Renal cortex interstitium (tissue), 15 donors: ENCODE data around the gene LAPTM5. TPM values are rescaled to one million over a fixed set of nuclear protein-coding genes. Genes with fewer than 3 reads are reported as not detected.
"Not testable (repeated sequence)": the region's sequence is repeated elsewhere in the genome, so short reads cannot be mapped to it uniquely, and the experiment has no call there.

ENCODE experiments used
- DNase-seq, 11 donors: peaks; one replicate each; pipeline ENCODE4 v3.0.0-alpha.2; 2013; ENCODE audit warnings: low read depth in 9 of 11, low spot score in 4 of 11; ENCODE audit errors: extremely low read depth in 1 of 11
- long read RNA-seq, 16 experiments: transcript quantifications; one replicate each; lab custom pipeline, GENCODE V29; 2026
- polyA plus RNA-seq, 3 donors: library from polyadenylated mRNA; unstranded; fragments of 120-200 nt; gene quantifications; one replicate each; pipeline ENCODE4 v1.2.1, GENCODE V29; 2013; ENCODE audit not compliant: insufficient read length in 3 of 3

The LAPTM5 gene
- 10 to 100 TPM; 14.1 to 16.8 (median 16.1) TPM for polyA plus RNA-seq
- long read RNA-seq, donor 1, partial matches to known transcripts: 0 of 2 reads
- long read RNA-seq, donor 1, other reads (novel, unspliced or antisense): 0 of 2 reads
- long read RNA-seq, donor 2, partial matches to known transcripts: 0 of 2 reads
- long read RNA-seq, donor 2, other reads (novel, unspliced or antisense): 0 of 2 reads
- long read RNA-seq, donor 3, transcript LAPTM5-201 (8 exons, 2,223 nt): major isoform, 13 of 13 reads
- long read RNA-seq, donor 3, partial matches to known transcripts: 0 of 13 reads
- long read RNA-seq, donor 3, other reads (novel, unspliced or antisense): 0 of 13 reads
- long read RNA-seq, donor 4, partial matches to known transcripts: 0 of 2 reads
- long read RNA-seq, donor 4, other reads (novel, unspliced or antisense): 0 of 2 reads
- long read RNA-seq, donor 5: 0 reads
- long read RNA-seq, donor 6, transcript LAPTM5-201 (8 exons, 2,223 nt): major isoform, 5 of 5 reads
- long read RNA-seq, donor 6, partial matches to known transcripts: 0 of 5 reads
- long read RNA-seq, donor 6, other reads (novel, unspliced or antisense): 0 of 5 reads
- long read RNA-seq, donor 7, transcript LAPTM5-201 (8 exons, 2,223 nt): major isoform, 6 of 6 reads
- long read RNA-seq, donor 7, partial matches to known transcripts: 0 of 6 reads
- long read RNA-seq, donor 7, other reads (novel, unspliced or antisense): 0 of 6 reads
- long read RNA-seq, donor 8, partial matches to known transcripts: 0 of 3 reads
- long read RNA-seq, donor 8, other reads (novel, unspliced or antisense): 0 of 3 reads
- long read RNA-seq, donor 9, transcript LAPTM5-201 (8 exons, 2,223 nt): major isoform, 5 of 5 reads
- long read RNA-seq, donor 9, partial matches to known transcripts: 0 of 5 reads
- long read RNA-seq, donor 9, other reads (novel, unspliced or antisense): 0 of 5 reads
- long read RNA-seq, donor 10, transcript LAPTM5-201 (8 exons, 2,223 nt): major isoform, 6 of 6 reads
- long read RNA-seq, donor 10, partial matches to known transcripts: 0 of 6 reads
- long read RNA-seq, donor 10, other reads (novel, unspliced or antisense): 0 of 6 reads
- long read RNA-seq, donor 11, partial matches to known transcripts: 0 of 2 reads
- long read RNA-seq, donor 11, other reads (novel, unspliced or antisense): 0 of 2 reads
- long read RNA-seq, donor 12, partial matches to known transcripts: 0 of 5 reads
- long read RNA-seq, donor 12, other reads (novel, unspliced or antisense): 0 of 5 reads
- long read RNA-seq, donor 13, transcript LAPTM5-201 (8 exons, 2,223 nt): major isoform, 6 of 6 reads
- long read RNA-seq, donor 13, partial matches to known transcripts: 0 of 6 reads
- long read RNA-seq, donor 13, other reads (novel, unspliced or antisense): 0 of 6 reads
- long read RNA-seq, donor 14, partial matches to known transcripts: 0 of 1 reads
- long read RNA-seq, donor 14, other reads (novel, unspliced or antisense): 0 of 1 reads
- long read RNA-seq, donor 15, partial matches to known transcripts: 0 of 3 reads
- long read RNA-seq, donor 15, other reads (novel, unspliced or antisense): 0 of 3 reads
- long read RNA-seq, donor 16, transcript LAPTM5-201 (8 exons, 2,223 nt): major isoform, 9 of 9 reads
- long read RNA-seq, donor 16, partial matches to known transcripts: 0 of 9 reads
- long read RNA-seq, donor 16, other reads (novel, unspliced or antisense): 0 of 9 reads

DNA sequence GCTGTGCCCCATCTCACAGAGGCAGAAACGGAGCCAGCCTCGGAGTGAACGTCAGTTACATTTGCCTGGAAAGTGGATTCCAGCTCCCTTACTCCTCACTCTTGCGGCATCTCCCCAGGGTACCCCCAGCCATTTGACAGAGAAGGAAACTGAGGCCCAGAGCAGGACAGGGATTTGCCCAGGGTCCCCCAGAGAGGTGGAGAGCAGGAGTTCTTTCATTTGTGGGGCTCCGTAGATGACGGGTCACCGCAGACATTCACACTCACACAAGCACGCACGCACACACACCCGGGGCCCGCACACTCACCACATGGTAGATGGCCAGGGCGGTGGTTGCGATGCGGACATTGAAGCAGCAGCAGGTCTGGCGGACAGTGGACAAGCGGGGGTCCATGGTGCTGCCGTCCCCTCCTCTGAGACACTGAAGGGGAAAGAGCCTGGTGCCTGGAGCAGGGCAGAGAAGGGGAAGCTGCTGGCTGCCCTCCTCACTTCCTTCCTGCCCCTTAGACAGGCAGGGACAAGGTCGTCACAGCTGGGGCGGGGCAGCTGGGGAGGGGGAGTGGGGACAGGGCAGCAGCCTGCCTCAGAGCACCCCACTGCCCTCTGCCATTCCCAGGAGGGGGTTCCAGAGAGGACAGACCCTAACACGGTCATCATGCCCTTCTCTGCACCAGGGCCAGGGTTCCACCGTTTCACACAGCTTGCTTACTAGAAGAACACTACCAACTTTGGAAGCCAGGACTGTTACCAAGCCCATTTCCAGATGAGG is at the start of gene LAPTM5:
Gene LAPTM5, minus strand, starts transcription at position 423 of the 769 bp plus-strand sequence. Its CDS starts 29 bp downstream, at position 394.
- DNase-seq: no peak

DNA sequence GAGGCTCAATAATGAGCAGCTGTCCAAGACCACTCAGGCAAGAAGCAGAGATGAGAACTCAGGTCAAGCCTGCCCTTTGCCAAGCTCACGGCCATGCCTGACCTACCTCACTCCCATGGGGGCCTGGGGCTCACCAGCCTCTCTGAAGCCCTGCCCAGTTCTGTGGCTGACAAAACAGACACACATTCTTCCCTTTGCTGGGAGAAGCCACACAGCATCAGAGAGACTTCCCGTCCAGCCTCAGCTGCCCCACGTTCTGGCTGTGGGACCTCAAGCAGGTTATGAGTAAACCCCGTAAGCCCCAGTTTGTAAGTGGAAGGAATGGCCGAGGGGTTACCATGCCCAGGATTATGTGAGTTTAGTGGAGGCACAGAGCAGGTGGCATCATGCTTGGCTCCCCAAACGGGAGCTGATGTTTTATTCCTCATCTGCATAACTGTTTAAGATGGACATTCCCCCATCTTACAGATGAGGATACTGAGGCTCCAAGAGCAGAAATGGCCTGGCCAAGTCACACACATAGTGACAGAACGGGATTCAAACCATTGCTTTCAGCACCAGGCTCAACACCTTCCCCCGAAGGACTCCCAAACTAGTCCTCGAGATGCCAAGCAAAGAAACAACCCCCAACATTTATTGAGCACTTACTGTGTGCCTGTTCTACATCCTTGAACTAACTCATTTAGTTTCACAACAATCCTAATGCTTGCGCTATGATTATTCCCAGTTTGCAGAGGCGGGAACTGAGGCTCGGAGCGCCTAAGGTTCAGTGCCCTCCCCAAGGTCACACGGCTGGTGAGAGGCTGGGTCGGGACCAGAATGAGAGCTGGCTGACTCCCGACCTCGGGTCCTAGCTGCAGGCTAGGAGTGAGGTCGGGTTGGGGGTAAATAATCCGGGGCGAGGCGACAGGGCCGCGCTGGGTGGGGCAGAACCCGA is 49.1 kb upstream of the LAPTM5 start:
- DNase-seq: no peak

- DNase-seq: no peak
These were observed 47.9 kb upstream of the LAPTM5 start for GRCh38 chr1:30805304-30806003.

GRCh38 chr1:30804822-30805221 is 47.2 kb upstream of the LAPTM5 start:
- DNase-seq: no peak

DNA sequence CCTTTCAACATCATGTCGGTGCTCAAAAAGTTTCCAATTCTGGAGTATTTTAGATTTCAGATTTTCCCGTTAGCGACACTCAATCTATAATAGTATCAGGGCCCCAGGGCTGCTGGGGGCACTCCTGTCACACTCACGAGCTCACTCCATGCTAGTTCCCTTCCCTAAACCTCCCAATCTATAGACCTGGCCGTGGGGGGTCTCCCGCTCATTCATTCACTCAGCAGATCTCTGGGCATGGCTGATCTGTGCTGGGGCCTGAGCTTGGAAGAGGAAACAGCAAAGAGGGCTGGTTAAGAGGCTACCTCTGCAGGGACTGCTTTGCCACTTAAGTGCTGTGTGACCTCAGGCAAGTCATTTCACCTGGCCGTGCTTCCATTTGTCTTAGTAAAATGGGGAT is 46.8 kb upstream of the LAPTM5 start:
- no peak for DNase-seq

DNA sequence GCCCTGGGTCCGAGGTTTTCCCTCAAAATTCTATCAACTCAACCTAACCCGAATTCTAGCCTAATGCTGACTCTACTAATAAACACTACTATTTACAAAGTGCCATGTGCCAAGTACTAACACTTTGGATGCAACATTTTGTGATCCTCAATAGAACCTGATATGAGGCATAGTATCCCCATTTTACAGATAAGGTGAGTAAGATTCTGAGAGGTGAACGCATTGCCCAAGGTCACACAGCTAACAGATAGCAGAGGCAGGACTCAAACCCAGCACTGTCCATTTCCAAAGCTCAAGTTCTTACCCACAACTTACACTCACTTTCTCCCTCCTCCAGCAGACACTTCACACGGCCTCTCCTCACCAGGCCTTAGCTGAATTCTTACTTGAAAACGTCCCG is 46.0 kb upstream of the LAPTM5 start:
- no peak for DNase-seq

- peak in 9 of 11 donors; percentile 55 to 78 (median 65) for DNase-seq
These were observed 44.2 kb upstream of the LAPTM5 start for GRCh38 chr1:30801771-30802198.

- no peak for DNase-seq
These were observed 41.6 kb upstream of the LAPTM5 start for GRCh38 chr1:30799233-30799511.

DNA sequence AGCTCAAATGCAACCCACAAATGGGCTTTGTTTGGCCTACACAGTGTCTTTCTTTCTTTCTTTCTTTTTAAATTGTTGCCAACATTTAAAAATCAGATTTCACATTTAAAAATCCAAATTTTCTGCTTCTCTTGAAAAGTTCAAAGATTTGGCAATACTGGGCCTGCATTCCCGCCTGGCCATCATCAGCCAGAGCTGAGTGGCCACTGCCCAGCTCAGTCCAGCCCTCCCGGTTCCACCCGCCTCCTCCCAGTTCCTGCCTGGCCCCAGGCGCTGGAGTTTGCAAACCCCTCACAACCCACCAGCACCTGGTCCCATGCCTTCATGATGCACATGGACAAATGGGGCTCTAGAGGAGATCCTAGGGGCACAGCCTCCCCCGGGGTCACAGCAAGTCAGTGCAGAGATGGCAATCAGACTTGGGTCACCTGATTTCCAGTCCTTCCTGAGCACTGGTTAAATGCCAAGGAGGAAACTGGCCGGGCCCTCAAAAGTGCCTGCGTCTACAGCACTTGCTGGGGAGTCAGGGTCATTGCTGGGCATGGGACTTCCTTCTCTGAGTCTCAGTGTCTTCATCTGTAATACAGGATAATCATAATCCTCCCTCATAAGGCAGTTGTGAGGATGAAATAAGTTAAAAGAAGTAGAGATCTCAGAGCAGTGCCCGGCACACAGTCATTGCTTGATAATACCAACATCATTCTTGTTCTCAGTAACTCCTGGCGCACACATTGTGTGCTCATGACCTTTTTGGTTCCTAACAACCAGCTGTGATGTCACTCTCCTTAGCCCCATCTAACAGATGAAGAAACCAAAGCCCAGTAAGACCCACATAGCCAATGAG is 41.0 kb upstream of the LAPTM5 start:
- no peak for DNase-seq

GRCh38 chr1:30795026-30795425 is 37.5 kb upstream of the LAPTM5 start:
- DNase-seq: no peak

DNA sequence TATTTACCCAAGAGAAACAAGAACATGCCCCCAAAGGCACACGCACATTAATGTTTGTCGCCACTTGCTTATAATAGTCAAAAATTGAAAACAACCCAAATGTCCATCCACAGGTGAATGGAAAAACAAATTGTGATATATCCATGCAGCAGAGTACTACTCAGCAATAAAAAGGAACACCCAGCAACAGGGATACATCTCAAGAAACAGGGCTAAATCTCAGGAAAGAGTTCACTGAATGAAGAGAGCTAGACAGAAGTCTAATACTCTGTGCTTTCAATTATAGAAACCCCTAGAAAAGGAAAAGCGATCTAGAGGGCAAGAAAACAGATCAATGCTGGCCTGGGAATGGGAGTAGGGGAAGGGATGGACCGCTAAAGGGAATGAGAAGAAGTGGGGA is 36.7 kb upstream of the LAPTM5 start:
- DNase-seq: no peak

DNA sequence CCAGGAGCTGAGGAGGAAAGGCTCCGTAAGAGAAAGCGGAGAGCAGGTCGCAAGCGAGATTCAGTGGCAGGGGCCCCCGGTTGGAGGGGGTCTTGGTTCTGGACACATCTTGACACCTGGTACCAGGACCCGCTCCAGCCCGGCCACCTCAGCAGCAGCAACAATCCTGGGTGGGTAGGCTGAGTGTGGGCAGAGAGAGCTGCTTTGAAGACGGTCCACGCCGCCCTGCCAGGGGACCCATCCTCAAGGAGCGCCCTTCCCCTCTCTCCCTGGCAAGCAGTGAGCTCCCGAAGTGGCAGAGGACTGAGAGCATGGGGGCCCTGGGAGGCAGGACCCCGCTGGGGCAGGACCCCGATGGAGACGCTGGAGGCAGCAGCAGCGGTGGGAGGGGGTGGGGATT is 35.6 kb upstream of the LAPTM5 start:
- DNase-seq: no peak

DNA sequence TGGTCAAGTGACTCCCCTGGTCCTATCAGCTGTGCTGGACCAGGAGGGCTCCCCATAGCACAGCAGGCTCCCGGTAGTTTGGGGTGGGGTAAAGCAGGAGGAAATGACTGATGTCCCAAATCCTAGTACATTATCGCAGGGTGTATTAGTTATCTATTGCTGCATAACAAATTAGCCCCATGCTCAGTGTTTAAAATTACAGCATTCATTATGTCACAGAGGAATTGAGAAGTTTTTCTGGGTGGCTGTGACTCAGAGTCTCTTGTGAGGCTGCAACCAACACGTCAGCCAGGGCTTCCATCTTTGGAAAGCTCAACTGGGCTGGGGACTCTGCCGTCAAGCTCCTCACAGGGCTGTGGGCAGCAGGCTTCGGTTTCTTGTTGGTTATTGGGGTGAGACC is 34.3 kb upstream of the LAPTM5 start:
- DNase-seq: no peak

GRCh38 chr1:30790850-30791778 is 33.5 kb upstream of the LAPTM5 start:
- no peak for DNase-seq

DNA sequence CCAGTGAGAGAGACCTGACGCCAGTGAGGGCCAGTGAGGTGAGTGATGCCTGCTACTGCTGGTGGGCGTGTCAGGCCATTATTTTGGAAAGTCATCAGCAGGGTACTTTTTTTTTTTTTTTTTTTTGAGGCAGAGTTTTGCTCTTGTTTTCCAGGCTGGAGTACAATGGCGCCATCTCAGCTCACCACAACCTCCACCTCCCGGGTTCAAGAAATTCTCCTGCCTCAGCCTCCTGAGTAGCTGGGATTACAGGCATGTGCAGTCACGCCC is 32.6 kb upstream of the LAPTM5 start:
- not testable (repeated sequence) for DNase-seq
